Measurements from ENCODE around the gene STAM. TPM values are rescaled to one million over a fixed set of nuclear protein-coding genes. Genes with fewer than 3 reads are reported as not detected.

The STAM gene
- total RNA-seq, 1 experiment from 2014 or later = 38.8 TPM

DNA sequence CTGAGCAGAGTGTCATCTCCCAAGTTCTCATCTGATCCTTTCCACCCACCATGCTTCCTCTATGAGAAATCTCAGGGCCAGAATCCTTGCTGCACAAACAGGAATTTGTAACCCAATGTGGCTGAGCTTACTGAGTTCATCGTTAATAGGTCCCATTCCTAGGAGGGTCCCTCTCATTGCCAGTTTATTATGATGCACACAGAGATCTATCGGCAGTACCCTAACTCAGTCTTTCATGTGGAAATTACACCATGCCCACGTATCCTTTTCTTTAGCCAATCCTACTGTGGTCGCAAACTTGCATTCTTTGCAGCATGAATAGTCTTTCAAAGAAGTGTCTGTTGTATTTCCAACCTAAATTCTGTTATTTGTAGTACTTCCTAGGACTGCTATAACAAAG is 120.2 kb downstream of the STAM start:
- Histone ChIP-seq H3K36me3 (ENCODE audit: low read depth) (no peaks in the 10 kb centered on the region), H3K4me1 (replicated peaks; ENCODE audit: insufficient read depth) (no peaks in the 10 kb centered on the region), H3K27ac (no peak overlapping the region), H2AFZ (no peak overlapping the region), H3K27me3 (ENCODE audit: insufficient read depth, low read depth) (no peaks in the 10 kb centered on the region), H3K4me2 (no peak overlapping the region), H4K20me1 (ENCODE audit: insufficient read depth) (no peaks in the 10 kb centered on the region), H3K9me3 (ENCODE audit: insufficient read depth, low read depth) (no peaks in the 10 kb centered on the region), H3K9me2 (ENCODE audit: insufficient read depth) (no peaks in the 10 kb centered on the region), H3K79me2 (ENCODE audit: low read depth) (no peaks in the 10 kb centered on the region), H3F3A (ENCODE audit: insufficient read depth, low read depth) (no peaks in the 10 kb centered on the region), H3K4me3 (no peak overlapping the region)
- ChIA-PET POLR2A (ENCODE audit: unreplicated experiment) (no interaction called here), CTCF (no interaction called here)
- no peak for TF ChIP-seq EZH2 (IDR thresholded peaks at IDR 0.05; ENCODE audit: low read depth)
- TF ChIP-seq, protein P1, sequence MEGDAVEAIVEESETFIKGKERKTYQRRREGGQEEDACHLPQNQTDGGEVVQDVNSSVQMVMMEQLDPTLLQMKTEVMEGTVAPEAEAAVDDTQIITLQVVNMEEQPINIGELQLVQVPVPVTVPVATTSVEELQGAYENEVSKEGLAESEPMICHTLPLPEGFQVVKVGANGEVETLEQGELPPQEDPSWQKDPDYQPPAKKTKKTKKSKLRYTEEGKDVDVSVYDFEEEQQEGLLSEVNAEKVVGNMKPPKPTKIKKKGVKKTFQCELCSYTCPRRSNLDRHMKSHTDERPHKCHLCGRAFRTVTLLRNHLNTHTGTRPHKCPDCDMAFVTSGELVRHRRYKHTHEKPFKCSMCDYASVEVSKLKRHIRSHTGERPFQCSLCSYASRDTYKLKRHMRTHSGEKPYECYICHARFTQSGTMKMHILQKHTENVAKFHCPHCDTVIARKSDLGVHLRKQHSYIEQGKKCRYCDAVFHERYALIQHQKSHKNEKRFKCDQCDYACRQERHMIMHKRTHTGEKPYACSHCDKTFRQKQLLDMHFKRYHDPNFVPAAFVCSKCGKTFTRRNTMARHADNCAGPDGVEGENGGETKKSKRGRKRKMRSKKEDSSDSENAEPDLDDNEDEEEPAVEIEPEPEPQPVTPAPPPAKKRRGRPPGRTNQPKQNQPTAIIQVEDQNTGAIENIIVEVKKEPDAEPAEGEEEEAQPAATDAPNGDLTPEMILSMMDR (conservative IDR thresholded peaks at IDR 0.05) = no peak
- DNase-seq = no peak
- intact Hi-C loops (cut with micrococcal nuclease; ENCODE audit: unreplicated experiment) = no loop called here
- no TSS peak for BruUV-seq (replicated peaks)

- no peaks in the 10 kb centered on the region for H3K27me3 ChIP-seq (ENCODE audit: insufficient read depth, low read depth)
- H3F3A ChIP-seq (ENCODE audit: insufficient read depth, low read depth) = no peaks in the 10 kb centered on the region
- no peaks in the 10 kb centered on the region for H3K4me1 ChIP-seq (replicated peaks; ENCODE audit: insufficient read depth)
- H3K9me3 ChIP-seq (ENCODE audit: insufficient read depth, low read depth) = no peaks in the 10 kb centered on the region
- ChIA-PET POLR2A (ENCODE audit: unreplicated experiment) (no interaction called here), CTCF (no interaction called here)
- intact Hi-C loops (cut with micrococcal nuclease; ENCODE audit: unreplicated experiment) = no loop called here
- H3K36me3 ChIP-seq (ENCODE audit: low read depth) = no peaks in the 10 kb centered on the region
- H2AFZ ChIP-seq = no peak overlapping the region
- no peak overlapping the region for H3K4me3 ChIP-seq
- H3K4me2 ChIP-seq = no peak overlapping the region
- no peaks in the 10 kb centered on the region for H3K9me2 ChIP-seq (ENCODE audit: insufficient read depth)
- no peak for DNase-seq
- no peaks in the 10 kb centered on the region for H4K20me1 ChIP-seq (ENCODE audit: insufficient read depth)
- no peak for TF ChIP-seq EZH2 (IDR thresholded peaks at IDR 0.05; ENCODE audit: low read depth)
- TF ChIP-seq, protein P1 (conservative IDR thresholded peaks at IDR 0.05) = no peak
- H3K79me2 ChIP-seq (ENCODE audit: low read depth) = no peaks in the 10 kb centered on the region
- BruUV-seq (replicated peaks) = no TSS peak
- H3K27ac ChIP-seq = no peak overlapping the region
These were observed 121.7 kb downstream of the STAM start for GRCh38 chr10:17765602-17766001.

Other genes with a start within 250 kb of the STAM start
- 0.60 and 2.1 TPM in 2 replicates for gene ST8SIA6, start 189.6 kb upstream of the STAM start, total RNA-seq (2021)
- 29.6 and 36.3 TPM in 2 replicates for gene HACD1, start 26.8 kb upstream of the STAM start, total RNA-seq (2021)
- gene TMEM236, start 108.0 kb downstream of the STAM start, total RNA-seq (2021) = 0.20 and 0.24 TPM in 2 replicates
- 0.07 TPM in 1 of 2 replicates, not detected in the other for gene MRC1, start 165.2 kb downstream of the STAM start, total RNA-seq (2021)